Heart right ventricle (tissue), 16 donors: ENCODE results near the gene GYPC. TPM values are rescaled to one million over a fixed set of nuclear protein-coding genes. Genes with fewer than 3 reads are reported as not detected.

Experiments used
- ATAC-seq, 8 donors: fragments of 200-7000 bp; cut with Tn5 transposase; one replicate each; pipeline ENCODE4 v1.9.1; 2020; ENCODE audit warnings: mild to moderate bottlenecking in 8 of 8, moderate library complexity in 8 of 8, moderate number of reproducible peaks in 1 of 8
- DNase-seq, 2 donors: peaks; one replicate each; pipeline ENCODE4 v3.0.0-alpha.2; 2020
- H3K27ac ChIP-seq, 10 donors: fragments of 200-600 bp; sonication (generic) in 2 of 10; one replicate each; pipeline versions ENCODE4 v1.5.0 to v1.8.0; 2020 to 2022; ENCODE audit warnings: mild to moderate bottlenecking in 3 of 10
- H3K27me3 ChIP-seq, 7 donors: fragments of 200-600 bp; one replicate each; pipeline ENCODE4 v1.8.0; 2021 to 2022; ENCODE audit warnings: mild to moderate bottlenecking in 2 of 7
- H3K36me3 ChIP-seq, 9 donors: fragments of 200-600 bp; sonication (generic) in 1 of 9; one replicate each; pipeline versions ENCODE4 v1.5.0 to v1.8.0; 2020 to 2022; ENCODE audit warnings: mild to moderate bottlenecking in 2 of 9
- H3K4me1 ChIP-seq, 9 donors: fragments of 200-600 bp; sonication (generic) in 1 of 9; one replicate each; pipeline versions ENCODE4 v1.5.0 to v1.8.0; 2020 to 2022; ENCODE audit warnings: mild to moderate bottlenecking in 4 of 9
- H3K4me3 ChIP-seq, 10 donors: fragments of 200-600 bp; sonication (generic) in 2 of 10; one replicate each; pipeline versions ENCODE4 v1.5.0 to v1.8.0; 2020 to 2022; ENCODE audit warnings: mild to moderate bottlenecking in 7 of 10, moderate library complexity in 2 of 10
- H3K9me3 ChIP-seq, 11 donors: fragments of 200-600 bp in 10 of 11; sonication (generic) in 2 of 11; one replicate each; pipeline versions ENCODE4 v1.5.0 to v1.8.0; 2013 to 2022; ENCODE audit warnings: mild to moderate bottlenecking in 2 of 11, control low read depth in 1 of 11, moderate library complexity in 1 of 11
- WGBS, 2 donors: extraction: QIAGEN DNeasy Blood & Tissue Kit; methylation state at CpG; one replicate each; pipeline ENCODE4 v1.1.7; 2013; ENCODE audit warnings: inconsistent platforms in 1 of 2; 5-methylcytosine and 5-hydroxymethylcytosine counted together
- intact Hi-C, 10 donors: fragments of 100-400 bp; cut with DNase I; formaldehyde crosslinking; loops; one replicate each; pipeline versions ENCODE4 v1.11.1 to v1.14.2; 2022
- polyA plus RNA-seq, 2 donors: library from polyadenylated mRNA; stranded (reverse); fragments of 200-250 nt; gene quantifications; one replicate each; pipeline ENCODE4 v1.2.3, GENCODE V29; 2013
- total RNA-seq, 10 donors: library from RNA; stranded (reverse); fragmentation: NEBNext Ultra II Directional in 3 of 10; extraction: Animal tissue kit (Norgen Biotek cat#: 25700) in 3 of 10; gene quantifications; one replicate each; pipeline versions ENCODE4 v1.2.1 to v1.2.4, GENCODE V29; 2021 to 2023
- TF ChIP-seq, protein P1 (sequence below), 9 donors: fragments of 200-600 bp; sonication (generic) in 2 of 9; IDR thresholded peaks; one replicate each; pipeline versions ENCODE4 v1.5.0 to v1.8.0; 2021 to 2022; ENCODE audit warnings: antibody characterized with exemption in 9 of 9, mild to moderate bottlenecking in 5 of 9, moderate library complexity in 1 of 9
- donor health status: Arrhythmogenic right ventricular cardiomyopathy.
- donor health status: ischemic (EF 13 %, LVEDD 7.1; RV severe dilation, severe dysfunction).
- donor health status: healthy with polysubstance abuse.
- donor health status: DM: no; HTN: yes; CAD: no.
- donor health status: DM: no; HTN: no; CAD: no.
- donor health status: ischemic (EF 25% LVEDD 6.9; RV normal size, moderate dysfunction).
- donor health status: ischemic (EF 25% LVEDD 5.7; RV mildly dilated, moderate dysfunction).
- donor health status: healthy.
- donor health status: DM: yes; HTN: yes; CAD: no.
- donor health status: Ischemic cardiomyopathy.
- donor health status: ischemic (EF 35%, LVEDD 5.7; RV mildly dilated, moderate dysfunction).
- donor health status: nonischemic (EF 11% LVEDD 7.7; RV severe dilation, severe dysfunction).
- donor health status: DM: yes; HTN: yes; CAD: no.
- donor health status: PGD.
- donor health status: ischemic (EF 29% LVEDD 5.4; RV normal size, mild dysfunction).
- donor health status: nonischemic (EF 23%, LVEDD 6.1; RV moderate dilation, normal function).

The GYPC gene
- total and polyA plus RNA-seq, 12 donors, result 80.3 to 408 (median 127) TPM

- TF ChIP-seq, protein P1, sequence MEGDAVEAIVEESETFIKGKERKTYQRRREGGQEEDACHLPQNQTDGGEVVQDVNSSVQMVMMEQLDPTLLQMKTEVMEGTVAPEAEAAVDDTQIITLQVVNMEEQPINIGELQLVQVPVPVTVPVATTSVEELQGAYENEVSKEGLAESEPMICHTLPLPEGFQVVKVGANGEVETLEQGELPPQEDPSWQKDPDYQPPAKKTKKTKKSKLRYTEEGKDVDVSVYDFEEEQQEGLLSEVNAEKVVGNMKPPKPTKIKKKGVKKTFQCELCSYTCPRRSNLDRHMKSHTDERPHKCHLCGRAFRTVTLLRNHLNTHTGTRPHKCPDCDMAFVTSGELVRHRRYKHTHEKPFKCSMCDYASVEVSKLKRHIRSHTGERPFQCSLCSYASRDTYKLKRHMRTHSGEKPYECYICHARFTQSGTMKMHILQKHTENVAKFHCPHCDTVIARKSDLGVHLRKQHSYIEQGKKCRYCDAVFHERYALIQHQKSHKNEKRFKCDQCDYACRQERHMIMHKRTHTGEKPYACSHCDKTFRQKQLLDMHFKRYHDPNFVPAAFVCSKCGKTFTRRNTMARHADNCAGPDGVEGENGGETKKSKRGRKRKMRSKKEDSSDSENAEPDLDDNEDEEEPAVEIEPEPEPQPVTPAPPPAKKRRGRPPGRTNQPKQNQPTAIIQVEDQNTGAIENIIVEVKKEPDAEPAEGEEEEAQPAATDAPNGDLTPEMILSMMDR (IDR thresholded peaks at IDR 0.05), result no peak
- Histone ChIP-seq H3K36me3 (peaks cover 0 to 31% (median 0%) of the 10 kb centered on the region in 9 donors), H3K4me1 (peaks cover 27 to 97% (median 74%) of the 10 kb centered on the region in 9 donors), H3K9me3 (no peaks in the 10 kb centered on the region), H3K27ac (peak overlapping the region in 3 of 10 donors; percentile 19 to 80 (median 76)), H3K4me3 (no peak overlapping the region), H3K27me3 (no peaks in the 10 kb centered on the region)
- ATAC-seq (no peak), DNase-seq (no peak)
- 86 to 88% methylated on average over 4 of the region's 4 CpGs for WGBS, 2 donors
- intact Hi-C loops, result loop anchor here in 2 of 10 donors (5.0 to 10.0 kb wide), 2 partner anchors 34 to 107 kb away; no protein-coding TSS in a partner anchor
Observed at GRCh38 chr2:126668254-126668653, 12.3 kb downstream of the GYPC start.

GRCh38 chr2:126669772-126670171 is 13.8 kb downstream of the GYPC start:
- Histone ChIP-seq H3K4me3 (no peak overlapping the region), H3K27ac (peak overlapping the region in 9 of 10 donors; percentile 17 to 80 (median 57)), H3K9me3 (peaks cover 0 to 1% (median 0%) of the 10 kb centered on the region in 11 donors), H3K4me1 (peaks cover 22 to 94% (median 59%) of the 10 kb centered on the region in 9 donors), H3K27me3 (no peaks in the 10 kb centered on the region), H3K36me3 (peaks cover 0 to 42% (median under 1%) of the 10 kb centered on the region in 9 donors)
- ATAC-seq, result peak in 4 of 8 donors; percentile 31 to 56 (median 44)
- TF ChIP-seq, protein P1 (IDR thresholded peaks at IDR 0.05), result no peak
- intact Hi-C loops, result loop anchor here in 2 of 10 donors (5.0 to 10.0 kb wide), 2 partner anchors 33 to 105 kb away; no protein-coding TSS in a partner anchor
- no peak for DNase-seq
- 52 to 57% methylated on average over 6 of the region's 6 CpGs for WGBS, 2 donors

- 95 to 96% methylated on average over 7 of the region's 7 CpGs for WGBS, 2 donors
- no peak for DNase-seq
- peaks cover 16 to 80% (median 46%) of the 10 kb centered on the region in 9 donors for H3K4me1 ChIP-seq
- peaks cover 0 to 18% (median 10%) of the 10 kb centered on the region in 11 donors for H3K9me3 ChIP-seq
- TF ChIP-seq, protein P1 (IDR thresholded peaks at IDR 0.05), result no peak
- H3K36me3 ChIP-seq, result peaks cover 0 to 56% (median 3%) of the 10 kb centered on the region in 9 donors
- H3K27ac ChIP-seq, result peak overlapping the region in 1 of 10 donors; percentile 80
- H3K4me3 ChIP-seq, result no peak overlapping the region
- no peaks in the 10 kb centered on the region for H3K27me3 ChIP-seq
- ATAC-seq, result no peak
- intact Hi-C loops, result no loop called here
Observed at GRCh38 chr2:126671488-126671887, 15.5 kb downstream of the GYPC start.

DNA sequence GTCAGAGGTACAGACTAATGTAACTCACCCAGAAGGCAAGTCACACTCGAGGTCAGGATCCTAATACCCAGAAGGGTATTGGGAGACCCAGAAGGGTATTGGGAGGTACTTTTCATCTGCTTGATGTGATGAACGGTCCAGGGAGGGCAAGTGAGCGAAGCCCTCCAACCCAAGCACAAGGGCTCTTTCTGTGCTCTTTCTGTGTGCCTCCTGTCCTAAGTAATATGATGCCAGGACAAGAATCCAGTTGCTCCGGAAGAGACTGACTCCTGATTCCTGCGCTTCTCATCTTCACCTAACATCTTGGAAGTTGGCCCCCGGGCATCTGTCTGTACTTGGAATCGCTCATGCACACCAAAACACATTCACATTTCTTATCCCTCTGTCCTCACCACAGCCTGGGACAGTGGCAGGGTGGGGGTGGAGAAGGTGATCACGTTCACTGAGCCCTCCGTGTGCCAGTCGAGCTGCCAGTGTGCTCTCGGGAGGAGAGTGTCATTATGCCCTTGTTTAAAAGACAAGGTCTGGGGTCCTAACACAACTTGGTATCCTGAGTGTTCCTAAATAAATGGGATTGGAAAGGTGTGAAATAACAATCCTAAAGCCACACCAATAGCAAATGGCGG is 17.1 kb downstream of the GYPC start:
- 84 to 85% methylated on average over 12 of the region's 12 CpGs for WGBS, 2 donors
- peaks cover 0 to 62% (median 3%) of the 10 kb centered on the region in 9 donors for H3K36me3 ChIP-seq
- H3K4me3 ChIP-seq, result no peak overlapping the region
- H3K27me3 ChIP-seq, result no peaks in the 10 kb centered on the region
- intact Hi-C loops, result no loop called here
- peak overlapping the region in 1 of 10 donors; percentile 41 for H3K27ac ChIP-seq
- DNase-seq, result no peak
- H3K4me1 ChIP-seq, result peaks cover 16 to 77% (median 40%) of the 10 kb centered on the region in 9 donors
- ATAC-seq, result peak in 1 of 8 donors; percentile 54
- TF ChIP-seq, protein P1 (IDR thresholded peaks at IDR 0.05), result no peak
- peaks cover 0 to 18% (median 10%) of the 10 kb centered on the region in 11 donors for H3K9me3 ChIP-seq
